GM23338 (cell line): Measurements from ENCODE around the gene ULBP3. TPM values are rescaled to one million over a fixed set of nuclear protein-coding genes. Genes with fewer than 3 reads are reported as not detected.

Experiments used
- ATAC-seq: fragments of 200-7000 bp; cut with Tn5 transposase; 3 replicates; pipeline ENCODE4 v1.9.1; 2020
- DNase-seq: peaks from one replicate; pipeline ENCODE4 v3.0.0-alpha.2; 2015; ENCODE audit warnings: low spot score
- H2AFZ ChIP-seq: fragments of 200-600 bp; sonication (generic); 2 replicates; pipeline ENCODE4 v1.8.0; 2016; ENCODE audit warnings: antibody characterized with exemption, mild to moderate bottlenecking, moderate library complexity
- H3F3A ChIP-seq: fragments of 200-600 bp; sonication (generic); replicated peaks from 2 replicates; pipeline ENCODE4 v1.8.0; 2017; ENCODE audit warnings: antibody characterized with exemption, mixed run types, low read depth
- H3K27ac ChIP-seq: fragments of 200-600 bp; sonication (generic); 2 replicates; pipeline ENCODE4 v1.6.1; 2016; ENCODE audit warnings: low read depth
- H3K27me3 ChIP-seq: fragments of 200-600 bp; sonication (generic); 2 replicates; pipeline ENCODE4 v1.8.0; 2016; ENCODE audit warnings: mild to moderate bottlenecking, mixed run types, moderate library complexity; ENCODE audit not compliant: insufficient read depth
- H3K36me3 ChIP-seq: fragments of 200-600 bp; sonication (generic); 2 replicates; pipeline ENCODE4 v1.8.0; 2016; ENCODE audit warnings: mild to moderate bottlenecking; ENCODE audit not compliant: insufficient read depth
- H3K4me1 ChIP-seq: fragments of 200-600 bp; sonication (generic); 2 replicates; pipeline ENCODE4 v1.8.0; 2016; ENCODE audit warnings: mild to moderate bottlenecking, moderate library complexity; ENCODE audit not compliant: insufficient read depth
- H3K4me2 ChIP-seq: fragments of 200-600 bp; sonication (generic); 2 replicates; pipeline ENCODE4 v1.7.1; 2017; ENCODE audit warnings: mixed run types
- H3K4me3 ChIP-seq: fragments of 200-600 bp; sonication (generic); 2 replicates; pipeline ENCODE4 v1.6.1; 2016; ENCODE audit warnings: mixed run types
- H3K79me2 ChIP-seq: fragments of 200-600 bp; sonication (generic); replicated peaks from 2 replicates; pipeline ENCODE4 v1.8.0; 2017; ENCODE audit warnings: mild to moderate bottlenecking; ENCODE audit not compliant: insufficient read depth
- H3K9me2 ChIP-seq: fragments of 200-600 bp; sonication (generic); 2 replicates; pipeline ENCODE4 v1.8.0; 2017; ENCODE audit not compliant: insufficient read depth
- H4K20me1 ChIP-seq: fragments of 200-600 bp; sonication (generic); replicated peaks from 2 replicates; pipeline ENCODE4 v1.8.0; 2017; ENCODE audit warnings: mild to moderate bottlenecking; ENCODE audit not compliant: insufficient read depth
- H3K27ac Mint-ChIP-seq: 2 replicates; pipeline ENCODE4 v1.8.0; 2020; ENCODE audit warnings: inconsistent platforms, mild to moderate bottlenecking, moderate library complexity, mixed read lengths
- H3K27me3 Mint-ChIP-seq: 3 replicates; pipeline ENCODE4 v1.8.0; 2022; ENCODE audit warnings: low read depth, mild to moderate bottlenecking, moderate library complexity, mixed read lengths, inconsistent platforms; ENCODE audit not compliant: insufficient read depth, poor library complexity
- H3K36me3 Mint-ChIP-seq: 3 replicates; pipeline ENCODE4 v1.8.0; 2021; ENCODE audit warnings: low read depth, mild to moderate bottlenecking, inconsistent platforms, moderate library complexity, mixed read lengths
- H3K4me1 Mint-ChIP-seq: 3 replicates; pipeline ENCODE4 v1.8.0; 2020; ENCODE audit warnings: mild to moderate bottlenecking, inconsistent platforms, mixed read lengths
- H3K4me3 Mint-ChIP-seq: 3 replicates; pipeline ENCODE4 v1.8.0; 2021; ENCODE audit warnings: moderate library complexity, mild to moderate bottlenecking, inconsistent platforms, mixed read lengths
- H3K9me3 Mint-ChIP-seq: 3 replicates; pipeline ENCODE4 v1.8.0; 2020; ENCODE audit warnings: moderate library complexity, mild to moderate bottlenecking, inconsistent platforms, mixed read lengths
- CREB1 ChIP-seq: fragments of 250-450 bp; sonication (Bioruptor Pico); IDR thresholded peaks from 2 replicates; pipeline ENCODE4 v1.5.0; 2020; ENCODE audit warnings: low read depth, mild to moderate bottlenecking, moderate library complexity
- EZH2 ChIP-seq: fragments of 200-600 bp; sonication (generic); IDR thresholded peaks from one replicate; pipeline ENCODE4 v1.8.0; 2017; ENCODE audit warnings: antibody characterized with exemption, mild to moderate bottlenecking, low read depth; ENCODE audit not compliant: unreplicated experiment
- EZH2phosphoT487 ChIP-seq: fragments of 200-600 bp; sonication (generic); IDR thresholded peaks from one replicate; pipeline ENCODE4 v1.8.1; 2018; ENCODE audit warnings: antibody characterized with exemption; ENCODE audit not compliant: unreplicated experiment
- JUNB ChIP-seq: IDR thresholded peaks from one replicate; pipeline ENCODE4 v1.6.1; 2016; ENCODE audit warnings: antibody characterized with exemption; ENCODE audit not compliant: unreplicated experiment
- NANOG ChIP-seq: IDR thresholded peaks from 2 replicates; pipeline ENCODE4 v1.6.1; 2016; ENCODE audit warnings: antibody characterized with exemption, borderline replicate concordance
- POLR2AphosphoS5 ChIP-seq: IDR thresholded peaks from 2 replicates; pipeline ENCODE4 v1.6.1; 2016; ENCODE audit warnings: antibody characterized with exemption, low read depth
- STAT1 ChIP-seq: IDR thresholded peaks from one replicate; pipeline ENCODE4 v1.6.1; 2016; ENCODE audit warnings: antibody characterized with exemption; ENCODE audit not compliant: unreplicated experiment
- ZNF114 ChIP-seq: fragments of 250-450 bp; sonication (Bioruptor Pico); IDR thresholded peaks from 2 replicates; pipeline ENCODE4 v1.5.0; 2020; ENCODE audit warnings: mild to moderate bottlenecking, moderate library complexity
- ZNF331 ChIP-seq: fragments of 250-450 bp; sonication (Bioruptor Pico); IDR thresholded peaks from 2 replicates; pipeline ENCODE4 v1.5.0; 2020; ENCODE audit warnings: low read depth, mild to moderate bottlenecking, moderate library complexity
- polyA plus RNA-seq: library from polyadenylated mRNA; unstranded; fragments of >200 nt; fragmentation: Nextera tagmentation; extraction: Ambion mirVana; gene quantifications from 2 replicates; pipeline ENCODE4 v1.2.1, GENCODE V29; 2016
- total RNA-seq: library from RNA; depleted of rRNA; stranded (reverse); fragments of >200 nt; shearing (Covaris generic); gene quantifications from 2 replicates; pipeline ENCODE4 v1.2.3, GENCODE V29; 2014
- TF ChIP-seq, protein P1 (sequence below): IDR thresholded peaks from 2 replicates; pipeline ENCODE4 v1.6.1; 2016; ENCODE audit warnings: antibody characterized with exemption
- TF ChIP-seq, protein P2 (sequence below), 2 experiments: fragments of 200-600 bp in 1 of 2; sonication (generic) in 1 of 2; conservative IDR thresholded peaks; 2 replicates each; pipeline versions ENCODE4 v1.5.1 to v1.6.1; 2016 to 2017; ENCODE audit warnings: antibody characterized with exemption in 2 of 2, low read depth in 2 of 2, mild to moderate bottlenecking in 2 of 2, moderate library complexity in 1 of 2
- TF ChIP-seq, protein P3 (sequence below): IDR thresholded peaks from one replicate; pipeline ENCODE4 v1.6.1; 2018; ENCODE audit warnings: antibody characterized with exemption; ENCODE audit not compliant: unreplicated experiment
- TF ChIP-seq, protein P4 (sequence below): fragments of 250-450 bp; sonication (Bioruptor Pico); IDR thresholded peaks from 2 replicates; pipeline ENCODE4 v1.5.0; 2020; ENCODE audit warnings: mild to moderate bottlenecking, moderate library complexity

ULBP3 gene
- total and polyA plus RNA-seq, 2 experiments from 2014 or later, result 0.60 to 4.2 TPM

DNA sequence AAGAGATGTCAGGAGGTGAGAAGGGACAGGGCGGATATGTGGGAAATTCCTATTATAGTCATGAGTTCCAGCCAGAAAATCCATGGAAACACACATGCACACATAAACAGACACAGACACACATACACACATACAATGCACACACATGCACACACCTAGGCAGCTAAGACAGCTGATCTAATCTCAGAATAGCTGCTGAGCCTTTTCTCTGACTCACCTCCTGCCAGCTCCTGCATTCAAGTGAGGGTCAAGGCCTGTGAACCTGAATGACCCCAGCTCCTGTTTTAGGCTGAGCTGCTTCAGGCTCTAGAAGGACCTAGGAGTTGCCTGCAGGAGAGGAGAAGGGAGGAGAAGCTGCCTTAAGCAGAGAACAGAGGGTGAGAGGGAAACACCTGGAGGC is 22.0 kb downstream of the ULBP3 start:
- Histone ChIP-seq H3K4me3 (no peak overlapping the region), H2AFZ (no peak overlapping the region), H3K27me3 (0 out of 2 replicates have a peak, but pooled peaks cover 1% of the 10 kb centered on the region), H3K4me1 (no peaks in the 10 kb centered on the region), H3K9me2 (no peaks in the 10 kb centered on the region), H3F3A (no peaks in the 10 kb centered on the region), H3K79me2 (no peaks in the 10 kb centered on the region), H3K4me2 (no peak overlapping the region), H3K36me3 (no peaks in the 10 kb centered on the region), H4K20me1 (no peaks in the 10 kb centered on the region), H3K27ac (no peak overlapping the region)
- H3K9me3 Mint-ChIP-seq, result peaks cover under 1% of the 10 kb centered on the region; the same call in 2 of the 3 replicates
- H3K4me1 Mint-ChIP-seq, result no peaks in the 10 kb centered on the region
- H3K27ac Mint-ChIP-seq, result no peak overlapping the region
- no peaks in the 10 kb centered on the region; the same call in 2 of the 3 replicates for H3K36me3 Mint-ChIP-seq
- TF ChIP-seq ZNF114 (CRISPR knock-in tag) (no peak), POLR2AphosphoS5 (no peak), JUNB (no peak), EZH2phosphoT487 (no peak), STAT1 (no peak), CREB1 (CRISPR knock-in tag) (no peak), EZH2 (no peak), NANOG (no peak), ZNF331 (CRISPR knock-in tag) (no peak)
- TF ChIP-seq, protein P1, sequence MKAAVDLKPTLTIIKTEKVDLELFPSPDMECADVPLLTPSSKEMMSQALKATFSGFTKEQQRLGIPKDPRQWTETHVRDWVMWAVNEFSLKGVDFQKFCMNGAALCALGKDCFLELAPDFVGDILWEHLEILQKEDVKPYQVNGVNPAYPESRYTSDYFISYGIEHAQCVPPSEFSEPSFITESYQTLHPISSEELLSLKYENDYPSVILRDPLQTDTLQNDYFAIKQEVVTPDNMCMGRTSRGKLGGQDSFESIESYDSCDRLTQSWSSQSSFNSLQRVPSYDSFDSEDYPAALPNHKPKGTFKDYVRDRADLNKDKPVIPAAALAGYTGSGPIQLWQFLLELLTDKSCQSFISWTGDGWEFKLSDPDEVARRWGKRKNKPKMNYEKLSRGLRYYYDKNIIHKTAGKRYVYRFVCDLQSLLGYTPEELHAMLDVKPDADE, result no peak
- TF ChIP-seq, protein P2, sequence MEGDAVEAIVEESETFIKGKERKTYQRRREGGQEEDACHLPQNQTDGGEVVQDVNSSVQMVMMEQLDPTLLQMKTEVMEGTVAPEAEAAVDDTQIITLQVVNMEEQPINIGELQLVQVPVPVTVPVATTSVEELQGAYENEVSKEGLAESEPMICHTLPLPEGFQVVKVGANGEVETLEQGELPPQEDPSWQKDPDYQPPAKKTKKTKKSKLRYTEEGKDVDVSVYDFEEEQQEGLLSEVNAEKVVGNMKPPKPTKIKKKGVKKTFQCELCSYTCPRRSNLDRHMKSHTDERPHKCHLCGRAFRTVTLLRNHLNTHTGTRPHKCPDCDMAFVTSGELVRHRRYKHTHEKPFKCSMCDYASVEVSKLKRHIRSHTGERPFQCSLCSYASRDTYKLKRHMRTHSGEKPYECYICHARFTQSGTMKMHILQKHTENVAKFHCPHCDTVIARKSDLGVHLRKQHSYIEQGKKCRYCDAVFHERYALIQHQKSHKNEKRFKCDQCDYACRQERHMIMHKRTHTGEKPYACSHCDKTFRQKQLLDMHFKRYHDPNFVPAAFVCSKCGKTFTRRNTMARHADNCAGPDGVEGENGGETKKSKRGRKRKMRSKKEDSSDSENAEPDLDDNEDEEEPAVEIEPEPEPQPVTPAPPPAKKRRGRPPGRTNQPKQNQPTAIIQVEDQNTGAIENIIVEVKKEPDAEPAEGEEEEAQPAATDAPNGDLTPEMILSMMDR (conservative IDR thresholded peaks at IDR 0.05; ENCODE audit: low read depth in 2 of 2), result no peak
- TF ChIP-seq, protein P3, sequence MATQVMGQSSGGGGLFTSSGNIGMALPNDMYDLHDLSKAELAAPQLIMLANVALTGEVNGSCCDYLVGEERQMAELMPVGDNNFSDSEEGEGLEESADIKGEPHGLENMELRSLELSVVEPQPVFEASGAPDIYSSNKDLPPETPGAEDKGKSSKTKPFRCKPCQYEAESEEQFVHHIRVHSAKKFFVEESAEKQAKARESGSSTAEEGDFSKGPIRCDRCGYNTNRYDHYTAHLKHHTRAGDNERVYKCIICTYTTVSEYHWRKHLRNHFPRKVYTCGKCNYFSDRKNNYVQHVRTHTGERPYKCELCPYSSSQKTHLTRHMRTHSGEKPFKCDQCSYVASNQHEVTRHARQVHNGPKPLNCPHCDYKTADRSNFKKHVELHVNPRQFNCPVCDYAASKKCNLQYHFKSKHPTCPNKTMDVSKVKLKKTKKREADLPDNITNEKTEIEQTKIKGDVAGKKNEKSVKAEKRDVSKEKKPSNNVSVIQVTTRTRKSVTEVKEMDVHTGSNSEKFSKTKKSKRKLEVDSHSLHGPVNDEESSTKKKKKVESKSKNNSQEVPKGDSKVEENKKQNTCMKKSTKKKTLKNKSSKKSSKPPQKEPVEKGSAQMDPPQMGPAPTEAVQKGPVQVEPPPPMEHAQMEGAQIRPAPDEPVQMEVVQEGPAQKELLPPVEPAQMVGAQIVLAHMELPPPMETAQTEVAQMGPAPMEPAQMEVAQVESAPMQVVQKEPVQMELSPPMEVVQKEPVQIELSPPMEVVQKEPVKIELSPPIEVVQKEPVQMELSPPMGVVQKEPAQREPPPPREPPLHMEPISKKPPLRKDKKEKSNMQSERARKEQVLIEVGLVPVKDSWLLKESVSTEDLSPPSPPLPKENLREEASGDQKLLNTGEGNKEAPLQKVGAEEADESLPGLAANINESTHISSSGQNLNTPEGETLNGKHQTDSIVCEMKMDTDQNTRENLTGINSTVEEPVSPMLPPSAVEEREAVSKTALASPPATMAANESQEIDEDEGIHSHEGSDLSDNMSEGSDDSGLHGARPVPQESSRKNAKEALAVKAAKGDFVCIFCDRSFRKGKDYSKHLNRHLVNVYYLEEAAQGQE, result no peak
- TF ChIP-seq, protein P4, sequence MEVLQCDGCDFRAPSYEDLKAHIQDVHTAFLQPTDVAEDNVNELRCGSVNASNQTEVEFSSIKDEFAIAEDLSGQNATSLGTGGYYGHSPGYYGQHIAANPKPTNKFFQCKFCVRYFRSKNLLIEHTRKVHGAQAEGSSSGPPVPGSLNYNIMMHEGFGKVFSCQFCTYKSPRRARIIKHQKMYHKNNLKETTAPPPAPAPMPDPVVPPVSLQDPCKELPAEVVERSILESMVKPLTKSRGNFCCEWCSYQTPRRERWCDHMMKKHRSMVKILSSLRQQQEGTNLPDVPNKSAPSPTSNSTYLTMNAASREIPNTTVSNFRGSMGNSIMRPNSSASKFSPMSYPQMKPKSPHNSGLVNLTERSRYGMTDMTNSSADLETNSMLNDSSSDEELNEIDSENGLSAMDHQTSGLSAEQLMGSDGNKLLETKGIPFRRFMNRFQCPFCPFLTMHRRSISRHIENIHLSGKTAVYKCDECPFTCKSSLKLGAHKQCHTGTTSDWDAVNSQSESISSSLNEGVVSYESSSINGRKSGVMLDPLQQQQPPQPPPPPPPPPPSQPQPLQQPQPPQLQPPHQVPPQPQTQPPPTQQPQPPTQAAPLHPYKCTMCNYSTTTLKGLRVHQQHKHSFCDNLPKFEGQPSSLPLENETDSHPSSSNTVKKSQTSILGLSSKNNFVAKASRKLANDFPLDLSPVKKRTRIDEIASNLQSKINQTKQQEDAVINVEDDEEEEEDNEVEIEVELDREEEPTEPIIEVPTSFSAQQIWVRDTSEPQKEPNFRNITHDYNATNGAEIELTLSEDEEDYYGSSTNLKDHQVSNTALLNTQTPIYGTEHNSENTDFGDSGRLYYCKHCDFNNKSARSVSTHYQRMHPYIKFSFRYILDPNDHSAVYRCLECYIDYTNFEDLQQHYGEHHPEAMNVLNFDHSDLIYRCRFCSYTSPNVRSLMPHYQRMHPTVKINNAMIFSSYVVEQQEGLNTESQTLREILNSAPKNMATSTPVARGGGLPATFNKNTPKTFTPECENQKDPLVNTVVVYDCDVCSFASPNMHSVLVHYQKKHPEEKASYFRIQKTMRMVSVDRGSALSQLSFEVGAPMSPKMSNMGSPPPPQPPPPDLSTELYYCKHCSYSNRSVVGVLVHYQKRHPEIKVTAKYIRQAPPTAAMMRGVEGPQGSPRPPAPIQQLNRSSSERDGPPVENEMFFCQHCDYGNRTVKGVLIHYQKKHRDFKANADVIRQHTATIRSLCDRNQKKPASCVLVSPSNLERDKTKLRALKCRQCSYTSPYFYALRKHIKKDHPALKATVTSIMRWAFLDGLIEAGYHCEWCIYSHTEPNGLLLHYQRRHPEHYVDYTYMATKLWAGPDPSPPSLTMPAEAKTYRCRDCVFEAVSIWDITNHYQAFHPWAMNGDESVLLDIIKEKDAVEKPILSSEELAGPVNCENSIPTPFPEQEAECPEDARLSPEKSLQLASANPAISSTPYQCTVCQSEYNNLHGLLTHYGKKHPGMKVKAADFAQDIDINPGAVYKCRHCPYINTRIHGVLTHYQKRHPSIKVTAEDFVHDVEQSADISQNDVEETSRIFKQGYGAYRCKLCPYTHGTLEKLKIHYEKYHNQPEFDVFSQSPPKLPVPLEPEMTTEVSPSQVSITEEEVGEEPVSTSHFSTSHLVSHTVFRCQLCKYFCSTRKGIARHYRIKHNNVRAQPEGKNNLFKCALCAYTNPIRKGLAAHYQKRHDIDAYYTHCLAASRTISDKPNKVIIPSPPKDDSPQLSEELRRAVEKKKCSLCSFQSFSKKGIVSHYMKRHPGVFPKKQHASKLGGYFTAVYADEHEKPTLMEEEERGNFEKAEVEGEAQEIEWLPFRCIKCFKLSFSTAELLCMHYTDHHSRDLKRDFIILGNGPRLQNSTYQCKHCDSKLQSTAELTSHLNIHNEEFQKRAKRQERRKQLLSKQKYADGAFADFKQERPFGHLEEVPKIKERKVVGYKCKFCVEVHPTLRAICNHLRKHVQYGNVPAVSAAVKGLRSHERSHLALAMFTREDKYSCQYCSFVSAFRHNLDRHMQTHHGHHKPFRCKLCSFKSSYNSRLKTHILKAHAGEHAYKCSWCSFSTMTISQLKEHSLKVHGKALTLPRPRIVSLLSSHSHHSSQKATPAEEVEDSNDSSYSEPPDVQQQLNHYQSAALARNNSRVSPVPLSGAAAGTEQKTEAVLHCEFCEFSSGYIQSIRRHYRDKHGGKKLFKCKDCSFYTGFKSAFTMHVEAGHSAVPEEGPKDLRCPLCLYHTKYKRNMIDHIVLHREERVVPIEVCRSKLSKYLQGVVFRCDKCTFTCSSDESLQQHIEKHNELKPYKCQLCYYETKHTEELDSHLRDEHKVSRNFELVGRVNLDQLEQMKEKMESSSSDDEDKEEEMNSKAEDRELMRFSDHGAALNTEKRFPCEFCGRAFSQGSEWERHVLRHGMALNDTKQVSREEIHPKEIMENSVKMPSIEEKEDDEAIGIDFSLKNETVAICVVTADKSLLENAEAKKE (CRISPR knock-in tag), result no peak
- no peak for DNase-seq
- no peak for ATAC-seq
- H3K4me3 Mint-ChIP-seq, result no peak overlapping the region
- peaks cover 6% of the 10 kb centered on the region for H3K27me3 Mint-ChIP-seq
